ENCODE results near the gene XPNPEP3. TPM values are rescaled to one million over a fixed set of nuclear protein-coding genes. Genes with fewer than 3 reads are reported as not detected.

Gene XPNPEP3
- total and polyA plus RNA-seq, 2 of the 4 experiments (the other 2 are of a cell fraction): 9.3 to 10.9 TPM

GRCh38 chr22:40829131-40829530, 27.8 kb upstream of the XPNPEP3 start:
- no peaks in the 10 kb centered on the region; the same call in 1 of the 2 replicates for H4K20me1 ChIP-seq (ENCODE audit: insufficient read depth, low read length)
- H3K36me3 ChIP-seq (ENCODE audit: control insufficient read depth, insufficient read depth, low read length): peaks cover 36% of the 10 kb centered on the region
- H2AK5ac ChIP-seq (ENCODE audit: low read depth, low read length): no peak overlapping the region
- no peaks in the 10 kb centered on the region; the same call in 1 of the 2 replicates for H3K9me1 ChIP-seq (ENCODE audit: insufficient read depth, low read length)
- BruUV-seq (replicated peaks): no TSS peak
- no peak overlapping the region; the same call in 2 of the 3 replicates for H2BK15ac ChIP-seq (ENCODE audit: low read depth, low read length)
- no peak overlapping the region for H3K56ac ChIP-seq (ENCODE audit: extremely low read depth, insufficient read depth, low read length)
- in situ Hi-C loops (cut with MboI; ENCODE audit: low sequenced_read_pairs): no loop called here
- WGBS, 2 experiments (ENCODE audit: extremely low coverage in 2 of 2, insufficient read length in 1 of 2): 84% methylated on average over 2 of the region's 6 CpGs; no CpG with 5 or more reads in 1 of the 2 experiments
- no peak overlapping the region for H3K4me2 ChIP-seq (ENCODE audit: low read depth, low read length)
- TF ChIP-seq POLR2A (IDR thresholded peaks at IDR 0.05; ENCODE audit: low read depth, low read length) (no peak), RFX5 (IDR thresholded peaks at IDR 0.05; ENCODE audit: low read depth, low read length) (no peak)
- no peak overlapping the region for H2BK120ac ChIP-seq (ENCODE audit: low read depth, low read length)
- no peak overlapping the region for H3K14ac ChIP-seq (replicated peaks; ENCODE audit: low read depth, low read length)
- H2AFZ ChIP-seq (replicated peaks; ENCODE audit: low read length, poor library complexity): no peak overlapping the region
- H3K27me3 ChIP-seq (ENCODE audit: control insufficient read depth, insufficient read depth, low read length): no peaks in the 10 kb centered on the region
- ChIA-PET CTCF (no interaction called here), POLR2A (ENCODE audit: unreplicated experiment) (no interaction called here)
- no peak overlapping the region for H2AK9ac ChIP-seq (replicated peaks; ENCODE audit: low read depth, low read length, poor library complexity)
- ATAC-seq (ENCODE audit: low read depth): no peak
- no peak overlapping the region for H3K23ac ChIP-seq (ENCODE audit: low read depth, low read length)
- no peak overlapping the region for H3K27ac ChIP-seq (ENCODE audit: insufficient read depth, low read length)
- H3K4ac ChIP-seq (ENCODE audit: low read depth, low read length): no peak overlapping the region
- DNase-seq: no peak
- H3K4me1 ChIP-seq (ENCODE audit: control insufficient read depth, insufficient read depth, low read length): no peaks in the 10 kb centered on the region
- H3K18ac ChIP-seq (ENCODE audit: low read depth, low read length): no peak overlapping the region
- peaks cover 3 to 12% of the 10 kb centered on the region in 2 experiments; a peak in 3 of 4 replicates for H3K79me1 ChIP-seq (ENCODE audit: low read depth in 1 of 2, low read length in 2 of 2)
- H4K5ac ChIP-seq (ENCODE audit: low read depth, low read length): no peak overlapping the region
- no peak overlapping the region for H4K91ac ChIP-seq (ENCODE audit: insufficient read depth, low read depth, low read length)
- no peak overlapping the region for H3K4me3 ChIP-seq (ENCODE audit: insufficient read depth, low read depth, low read length)
- H2BK5ac ChIP-seq (ENCODE audit: low read depth, low read length, poor library complexity, severe bottlenecking): no peak overlapping the region
- H2BK20ac ChIP-seq (ENCODE audit: low read depth, low read length): no peak overlapping the region
- intact Hi-C loops (cut with micrococcal nuclease): loop anchor here (10.0 kb wide), 1 partner anchor 326 kb away; no protein-coding TSS in a partner anchor
- no peak overlapping the region for H3K9ac ChIP-seq (ENCODE audit: low read depth, low read length)
- H3K9me3 ChIP-seq (ENCODE audit: control insufficient read depth, insufficient read depth, low read length): no peaks in the 10 kb centered on the region
- H4K8ac ChIP-seq (ENCODE audit: low read depth in 2 of 2, low read length in 2 of 2): no peak overlapping the region
- dilution Hi-C loops (cut with HindIII; ENCODE audit: low sequenced_read_pairs, unreplicated experiment): no loop called here
